T-helper 2 cell treated with Interferon-gamma antibody and Interleukin-4, amounts not matched to agents 5 μg/mL and 100 μg/mL, for 36 hours (primary cell): ENCODE data around the gene SLC2A4RG.
"Not testable (repeated sequence)": the region's sequence is repeated elsewhere in the genome, so short reads cannot be mapped to it uniquely, and the experiment has no call there.

Source experiments
- DNase-seq: peaks from one replicate; pipeline ENCODE4 v3.0.0; 2021; ENCODE audit warnings: low spot score
- H3K27ac Mint-ChIP-seq: one replicate; pipeline ENCODE4 v1.8.0; 2021; ENCODE audit warnings: mild to moderate bottlenecking, mixed read lengths
- H3K27me3 Mint-ChIP-seq: one replicate; pipeline ENCODE4 v1.8.0; 2021; ENCODE audit warnings: low read depth, mixed read lengths
- H3K36me3 Mint-ChIP-seq: one replicate; pipeline ENCODE4 v1.8.0; 2021; ENCODE audit warnings: low read depth, mixed read lengths
- H3K4me1 Mint-ChIP-seq: one replicate; pipeline ENCODE4 v1.8.0; 2021; ENCODE audit warnings: low read depth, mixed read lengths
- H3K4me3 Mint-ChIP-seq: one replicate; pipeline ENCODE4 v1.8.0; 2022; ENCODE audit warnings: mild to moderate bottlenecking, moderate library complexity, mixed read lengths
- H3K9me3 Mint-ChIP-seq: one replicate; pipeline ENCODE4 v1.8.0; 2021; ENCODE audit warnings: mixed read lengths

The SLC2A4RG gene

GRCh38 chr20:63722967-63723622, 16.5 kb upstream of the SLC2A4RG start:
- DNase-seq, H3K27ac Mint-ChIP-seq, H3K4me3 Mint-ChIP-seq, H3K27me3 Mint-ChIP-seq: not testable (repeated sequence)
- Mint-ChIP-seq H3K9me3 (peaks cover 17% of the 10 kb centered on the region), H3K36me3 (peaks cover 70% of the 10 kb centered on the region), H3K4me1 (peaks cover 17% of the 10 kb centered on the region)

GRCh38 chr20:63730189-63730733, 9.3 kb upstream of the SLC2A4RG start:
- H3K4me3 Mint-ChIP-seq: not testable (repeated sequence)

GRCh38 chr20:63731410-63731809, 8.2 kb upstream of the SLC2A4RG start:
- peaks cover 46% of the 10 kb centered on the region for H3K4me1 Mint-ChIP-seq
- H3K4me3 Mint-ChIP-seq: no peak overlapping the region
- peaks cover 4% of the 10 kb centered on the region for H3K9me3 Mint-ChIP-seq
- DNase-seq: no peak
- peaks cover 43% of the 10 kb centered on the region for H3K36me3 Mint-ChIP-seq
- H3K27me3 Mint-ChIP-seq: no peaks in the 10 kb centered on the region
- H3K27ac Mint-ChIP-seq: no peak overlapping the region

More at GRCh38 chr20:63730189-63730733, 9.3 kb upstream of the SLC2A4RG start:
- peaks cover 38% of the 10 kb centered on the region for H3K4me1 Mint-ChIP-seq
- H3K9me3 Mint-ChIP-seq, DNase-seq, H3K27ac Mint-ChIP-seq, H3K27me3 Mint-ChIP-seq: not testable (repeated sequence)
- H3K36me3 Mint-ChIP-seq: peaks cover 44% of the 10 kb centered on the region

GRCh38 chr20:63732118-63733095, 7.2 kb upstream of the SLC2A4RG start:
- H3K36me3 Mint-ChIP-seq: peaks cover 37% of the 10 kb centered on the region
- no peak overlapping the region for H3K27ac Mint-ChIP-seq
- H3K4me3 Mint-ChIP-seq: no peak overlapping the region
- no peaks in the 10 kb centered on the region for H3K9me3 Mint-ChIP-seq
- DNase-seq: no peak
- no peaks in the 10 kb centered on the region for H3K27me3 Mint-ChIP-seq
- peaks cover 44% of the 10 kb centered on the region for H3K4me1 Mint-ChIP-seq

- DNase-seq: no peak
- H3K27me3 Mint-ChIP-seq: no peaks in the 10 kb centered on the region
- H3K27ac Mint-ChIP-seq: no peak overlapping the region
- H3K9me3 Mint-ChIP-seq: no peaks in the 10 kb centered on the region
- peaks cover 40% of the 10 kb centered on the region for H3K4me1 Mint-ChIP-seq
- no peak overlapping the region for H3K4me3 Mint-ChIP-seq
- peaks cover 32% of the 10 kb centered on the region for H3K36me3 Mint-ChIP-seq
Measured at GRCh38 chr20:63733117-63733516, 6.5 kb upstream of the SLC2A4RG start.

- peak; percentile 3 for DNase-seq
- Mint-ChIP-seq H3K36me3 (peaks cover 27% of the 10 kb centered on the region), H3K27me3 (no peaks in the 10 kb centered on the region), H3K27ac (peak overlapping the region; percentile 81), H3K9me3 (no peaks in the 10 kb centered on the region), H3K4me1 (peaks cover 36% of the 10 kb centered on the region), H3K4me3 (peak overlapping the region; percentile 37)
Measured at GRCh38 chr20:63733579-63734081, 5.9 kb upstream of the SLC2A4RG start.

- Mint-ChIP-seq H3K27ac (peak overlapping the region; percentile 81), H3K36me3 (peaks cover 24% of the 10 kb centered on the region), H3K4me1 (peaks cover 31% of the 10 kb centered on the region), H3K9me3 (no peaks in the 10 kb centered on the region), H3K4me3 (peak overlapping the region; percentile 37), H3K27me3 (no peaks in the 10 kb centered on the region)
- DNase-seq: peak; percentile 4
Measured at GRCh38 chr20:63734111-63734945, 5.2 kb upstream of the SLC2A4RG start.

GRCh38 chr20:63734946-63735858, 4.4 kb upstream of the SLC2A4RG start:
- no peaks in the 10 kb centered on the region for H3K9me3 Mint-ChIP-seq
- H3K4me1 Mint-ChIP-seq: peaks cover 22% of the 10 kb centered on the region
- peak overlapping the region; percentile 88 for H3K27ac Mint-ChIP-seq
- no peak for DNase-seq
- peaks cover 19% of the 10 kb centered on the region for H3K36me3 Mint-ChIP-seq
- H3K4me3 Mint-ChIP-seq: peak overlapping the region; percentile 90
- H3K27me3 Mint-ChIP-seq: no peaks in the 10 kb centered on the region

GRCh38 chr20:63735859-63736718, 3.5 kb upstream of the SLC2A4RG start, which contains the start of gene LIME1:
LIME1 (plus strand) TSS chr20:63736664; CDS start chr20:63737550, 886 bp downstream.
- no peaks in the 10 kb centered on the region for H3K27me3 Mint-ChIP-seq
- DNase-seq: peak; percentile 35
- peaks cover 20% of the 10 kb centered on the region for H3K4me1 Mint-ChIP-seq
- peaks cover 19% of the 10 kb centered on the region for H3K36me3 Mint-ChIP-seq
- peak within 1 kb of the TSS; percentile 90 for H3K4me3 Mint-ChIP-seq
- H3K9me3 Mint-ChIP-seq: no peaks in the 10 kb centered on the region
- peak within 1 kb of the TSS; percentile 88 for H3K27ac Mint-ChIP-seq

GRCh38 chr20:63736893-63737694, 2.5 kb upstream of the SLC2A4RG start:
- Mint-ChIP-seq H3K9me3 (no peaks in the 10 kb centered on the region), H3K4me3 (peak overlapping the region; percentile 90), H3K27me3 (no peaks in the 10 kb centered on the region), H3K4me1 (peaks cover 20% of the 10 kb centered on the region), H3K27ac (peak overlapping the region; percentile 88), H3K36me3 (peaks cover 19% of the 10 kb centered on the region)
- DNase-seq: no peak

- Mint-ChIP-seq H3K4me1 (peaks cover 20% of the 10 kb centered on the region), H3K27me3 (no peaks in the 10 kb centered on the region)
Measured at GRCh38 chr20:63737695-63737944, 2.0 kb upstream of the SLC2A4RG start.

More at GRCh38 chr20:63737695-63737944, 2.0 kb upstream of the SLC2A4RG start:
- Mint-ChIP-seq H3K4me3 (peak overlapping the region; percentile 90), H3K27ac (no peak overlapping the region), H3K9me3 (no peaks in the 10 kb centered on the region), H3K36me3 (peaks cover 19% of the 10 kb centered on the region)
- DNase-seq: no peak
